Stomach (tissue), 9 donors: ENCODE results near the gene SERPINE1. TPM values are rescaled to one million over a fixed set of nuclear protein-coding genes. Genes with fewer than 3 reads are reported as not detected.
"Not testable (repeated sequence)": the region's sequence is repeated elsewhere in the genome, so short reads cannot be mapped to it uniquely, and the experiment has no call there.

Experiments
- DNase-seq, 2 donors: peaks; one replicate each; pipeline versions ENCODE4 v3.0.0 to v3.0.0-alpha.2; 2013 to 2019
- H3K27ac ChIP-seq, 5 donors: fragments of 200-600 bp in 4 of 5; sonication (generic) in 4 of 5; one replicate each; pipeline ENCODE4 v1.5.1; 2013 to 2019; ENCODE audit warnings: mild to moderate bottlenecking in 1 of 5, moderate library complexity in 1 of 5
- H3K27me3 ChIP-seq, 3 donors: fragments of 200-600 bp; sonication (generic); one replicate each; pipeline ENCODE4 v1.5.1; 2017 to 2019; ENCODE audit warnings: mixed run types in 1 of 3
- H3K36me3 ChIP-seq, 4 donors: fragments of 200-600 bp; sonication (generic); 1 replicate in 3 of 4; 2 replicates in 1 of 4; pipeline ENCODE4 v1.5.1; 2016 to 2019
- H3K4me1 ChIP-seq, 4 donors: fragments of 200-600 bp; sonication (generic); one replicate each; pipeline ENCODE4 v1.5.1; 2016 to 2019
- H3K4me3 ChIP-seq, 4 donors: fragments of 200-600 bp; sonication (generic) in 3 of 4; one replicate each; pipeline ENCODE4 v1.5.1; 2016 to 2019; ENCODE audit warnings: mild to moderate bottlenecking in 1 of 4
- H3K9me3 ChIP-seq, 4 donors: fragments of 200-600 bp; sonication (generic); one replicate each; pipeline ENCODE4 v1.5.1; 2016 to 2019
- CTCF ChIP-seq, 7 experiments: fragments of 450-650 bp in 4 of 7; fragments of 200-600 bp in 3 of 7; sonication (generic) in 3 of 7; IDR thresholded peaks; one replicate each; pipeline ENCODE4 v1.5.1; 2016 to 2019; ENCODE audit warnings: antibody characterized with exemption in 7 of 7, control low read depth in 2 of 7, mild to moderate bottlenecking in 1 of 7
- EP300 ChIP-seq: sonication (generic); formaldehyde crosslinking; IDR thresholded peaks from one replicate; pipeline ENCODE4 v1.6.1; 2017; ENCODE audit warnings: antibody characterized with exemption
- POLR2A ChIP-seq, 4 donors: fragments of 450-650 bp; IDR thresholded peaks; one replicate each; pipeline ENCODE4 v1.6.1; 2016; ENCODE audit warnings: antibody characterized with exemption in 4 of 4, control low read depth in 2 of 4, mild to moderate bottlenecking in 1 of 4, moderate library complexity in 1 of 4
- POLR2AphosphoS5 ChIP-seq, 3 donors: sonication (generic); formaldehyde crosslinking; IDR thresholded peaks; one replicate each; pipeline ENCODE4 v1.6.1; 2016; ENCODE audit warnings: antibody characterized with exemption in 3 of 3
- WGBS, 5 donors: extraction: QIAGEN DNeasy Blood & Tissue Kit in 3 of 5; methylation state at CpG; one replicate each; pipeline versions ENCODE4 v1.1.5 to v1.1.7; 2013 to 2018; 5-methylcytosine and 5-hydroxymethylcytosine counted together
- intact Hi-C: fragments of 100-400 bp; cut with DNase I; formaldehyde crosslinking; loops from one replicate; pipeline ENCODE4 v1.15.1; 2023; ENCODE audit warnings: low total_unique reads
- polyA plus RNA-seq, 3 donors: library from polyadenylated mRNA; stranded (reverse); fragments of 200-250 nt; gene quantifications; one replicate each; pipeline ENCODE4 v1.2.3, GENCODE V29; 2013
- total RNA-seq, 5 donors: library from RNA; depleted of rRNA; stranded (reverse); fragments of >200 nt; gene quantifications; one replicate each; pipeline versions ENCODE4 v1.1.0 to v1.2.3, GENCODE V29; 2014 to 2016
- donor health status: healthy with polysubstance abuse.
- donor health status: Bipolar disorder and iron deficiency.
- donor health status: healthy.

The SERPINE1 gene
- total and polyA plus RNA-seq, 8 donors, result 0.58 to 25.0 (median 6.3) TPM

- intact Hi-C loops, result no loop called here
- Histone ChIP-seq H3K36me3 (no peaks in the 10 kb centered on the region), H3K4me1 (peaks cover 0 to 7% (median 0%) of the 10 kb centered on the region in 4 donors), H3K4me3 (no peak overlapping the region), H3K9me3 (no peaks in the 10 kb centered on the region), H3K27ac (peak overlapping the region in 1 of 5 donors; percentile 28), H3K27me3 (peaks cover 0 to 11% (median 0%) of the 10 kb centered on the region in 3 donors)
- no peak for DNase-seq
- WGBS, 5 donors, result 71 to 88% (median 77%) methylated on average over 6 of the region's 6 CpGs
- TF ChIP-seq CTCF (IDR thresholded peaks at IDR 0.05) (no peak), POLR2A (IDR thresholded peaks at IDR 0.05) (no peak), POLR2AphosphoS5 (IDR thresholded peaks at IDR 0.05) (no peak), EP300 (no peak)
Measured at GRCh38 chr7:101109368-101109767, 17.5 kb upstream of the SERPINE1 start.

GRCh38 chr7:101111261-101111660, 15.6 kb upstream of the SERPINE1 start:
- WGBS, 5 donors, result 83 to 94% (median 88%) methylated on average over 4 to 5 of the region's 5 CpGs
- Histone ChIP-seq H3K27me3 (no peaks in the 10 kb centered on the region), H3K4me3 (no peak overlapping the region), H3K9me3 (no peaks in the 10 kb centered on the region), H3K27ac (peak overlapping the region in 4 of 5 donors; percentile 40 to 64 (median 50)), H3K36me3 (no peaks in the 10 kb centered on the region), H3K4me1 (no peaks in the 10 kb centered on the region)
- TF ChIP-seq EP300 (no peak), POLR2AphosphoS5 (IDR thresholded peaks at IDR 0.05) (no peak), POLR2A (IDR thresholded peaks at IDR 0.05) (no peak), CTCF (IDR thresholded peaks at IDR 0.05) (no peak)
- intact Hi-C loops, result no loop called here
- no peak for DNase-seq

GRCh38 chr7:101112233-101112632, 14.7 kb upstream of the SERPINE1 start:
- peak in 1 of 2 donors; percentile 62 for DNase-seq
- H3K4me1 ChIP-seq, result no peaks in the 10 kb centered on the region
- no peak for TF ChIP-seq EP300
- no peak for TF ChIP-seq CTCF (IDR thresholded peaks at IDR 0.05)
- no peak for TF ChIP-seq POLR2A (IDR thresholded peaks at IDR 0.05)
- TF ChIP-seq POLR2AphosphoS5 (IDR thresholded peaks at IDR 0.05), result peak; percentile 44 to 62 (median 50)
- peak overlapping the region in 4 of 5 donors; percentile 40 to 64 (median 50) for H3K27ac ChIP-seq
- no peaks in the 10 kb centered on the region for H3K36me3 ChIP-seq
- no peaks in the 10 kb centered on the region for H3K27me3 ChIP-seq
- H3K9me3 ChIP-seq, result no peaks in the 10 kb centered on the region
- 61 to 70% (median 66%) methylated on average over 10 to 11 of the region's 11 CpGs for WGBS, 5 donors
- H3K4me3 ChIP-seq, result no peak overlapping the region
- intact Hi-C loops, result no loop called here

GRCh38 chr7:101113140-101113539, 13.8 kb upstream of the SERPINE1 start:
- intact Hi-C loops, result not testable (repeated sequence)
- WGBS, 5 donors, result 90 to 96% (median 93%) methylated on average over 7 of the region's 7 CpGs

GRCh38 chr7:101113836-101114235, 13.1 kb upstream of the SERPINE1 start:
- Histone ChIP-seq H3K4me3 (no peak overlapping the region), H3K36me3 (no peaks in the 10 kb centered on the region), H3K27ac (no peak overlapping the region), H3K4me1 (peaks cover 0 to 11% (median 4%) of the 10 kb centered on the region in 4 donors), H3K27me3 (no peaks in the 10 kb centered on the region), H3K9me3 (no peaks in the 10 kb centered on the region)
- WGBS, 5 donors, result 77 to 87% (median 79%) methylated on average over 11 of the region's 11 CpGs
- intact Hi-C loops, result no loop called here
- TF ChIP-seq POLR2A (IDR thresholded peaks at IDR 0.05) (no peak), POLR2AphosphoS5 (IDR thresholded peaks at IDR 0.05) (no peak)
- no peak for DNase-seq

More at GRCh38 chr7:101113140-101113539, 13.8 kb upstream of the SERPINE1 start:
- H3K4me3 ChIP-seq, H3K9me3 ChIP-seq, DNase-seq, H3K36me3 ChIP-seq, H3K4me1 ChIP-seq, H3K27me3 ChIP-seq: not testable (repeated sequence)
- H3K27ac ChIP-seq, result peak overlapping the region in 2 of 5 donors; percentile 23 to 26
